Hepatocyte (in vitro differentiated cells): ENCODE results near the gene ARHGAP22. TPM values are rescaled to one million over a fixed set of nuclear protein-coding genes. Genes with fewer than 3 reads are reported as not detected.
A peak's percentile ranks its signal among the peaks of the same experiment; 100 is the strongest.

ENCODE experiments used
- DNase-seq: peaks from one replicate; pipeline ENCODE4 v3.0.0-alpha.2; 2016; ENCODE audit warnings: low spot score
- H2AFZ ChIP-seq: fragments of 200-600 bp; sonication (generic); 2 replicates; pipeline ENCODE4 v1.6.0; 2016; ENCODE audit warnings: antibody characterized with exemption, mild to moderate bottlenecking
- H3K27ac ChIP-seq: fragments of 200-600 bp; sonication (generic); 2 replicates; pipeline ENCODE4 v1.5.1; 2016; ENCODE audit warnings: mild to moderate bottlenecking
- H3K27me3 ChIP-seq: fragments of 200-600 bp; sonication (generic); 2 replicates; pipeline ENCODE4 v1.6.1; 2016
- H3K36me3 ChIP-seq: fragments of 200-600 bp; sonication (generic); replicated peaks from 2 replicates; pipeline ENCODE4 v1.5.1; 2016; ENCODE audit warnings: low read depth; ENCODE audit not compliant: insufficient read depth
- H3K4me1 ChIP-seq: fragments of 200-600 bp; sonication (generic); 2 replicates; pipeline ENCODE4 v1.5.1; 2016; ENCODE audit warnings: mild to moderate bottlenecking, moderate library complexity; ENCODE audit not compliant: insufficient read depth
- H3K4me2 ChIP-seq: fragments of 200-600 bp; sonication (generic); 2 replicates; pipeline ENCODE4 v1.6.0; 2016
- H3K4me3 ChIP-seq: fragments of 200-600 bp; sonication (generic); 2 replicates; pipeline ENCODE4 v1.5.1; 2016; ENCODE audit warnings: mild to moderate bottlenecking
- H3K79me2 ChIP-seq: fragments of 200-600 bp; sonication (generic); 2 replicates; pipeline ENCODE4 v1.6.0; 2017; ENCODE audit warnings: mild to moderate bottlenecking
- H3K9me2 ChIP-seq: fragments of 200-600 bp; sonication (generic); replicated peaks from 2 replicates; pipeline ENCODE4 v1.6.0; 2017; ENCODE audit warnings: mild to moderate bottlenecking; ENCODE audit not compliant: insufficient read depth
- H3K9me3 ChIP-seq: fragments of 200-600 bp; sonication (generic); 2 replicates; pipeline ENCODE4 v1.5.1; 2016; ENCODE audit warnings: low read depth, mild to moderate bottlenecking
- H4K20me1 ChIP-seq: fragments of 200-600 bp; sonication (generic); 2 replicates; pipeline ENCODE4 v1.6.0; 2016; ENCODE audit warnings: mild to moderate bottlenecking; ENCODE audit not compliant: insufficient read depth, poor library complexity, severe bottlenecking
- CTCF ChIP-seq: fragments of 200-600 bp; sonication (generic); IDR thresholded peaks from 2 replicates; pipeline ENCODE4 v1.5.1; 2016; ENCODE audit warnings: antibody characterized with exemption, mild to moderate bottlenecking; ENCODE audit not compliant: poor library complexity
- EZH2 ChIP-seq: fragments of 200-600 bp; sonication (generic); IDR thresholded peaks from 2 replicates; pipeline ENCODE4 v1.6.1; 2016; ENCODE audit warnings: antibody characterized with exemption, mild to moderate bottlenecking, borderline replicate concordance
- EZH2phosphoT487 ChIP-seq: fragments of 200-600 bp; sonication (generic); IDR thresholded peaks from one replicate; pipeline ENCODE4 v1.6.1; 2018; ENCODE audit warnings: antibody characterized with exemption, mild to moderate bottlenecking, low read depth, moderate library complexity; ENCODE audit not compliant: unreplicated experiment, severe bottlenecking
- WGBS: methylation state at CpG from one replicate; pipeline ENCODE4 v1.1.6; 2016; ENCODE audit warnings: low lambda C conversion rate; ENCODE audit errors: missing lambda C conversion rate; 5-methylcytosine and 5-hydroxymethylcytosine counted together
- polyA plus RNA-seq: library from polyadenylated mRNA; unstranded; fragments of >200 nt; fragmentation: Nextera tagmentation; extraction: Ambion mirVana; gene quantifications from 2 replicates; pipeline ENCODE4 v1.2.1, GENCODE V29; 2016
- total RNA-seq: library from RNA; depleted of rRNA; stranded (reverse); fragments of >200 nt; gene quantifications from 2 replicates; pipeline ENCODE4 v1.2.3, GENCODE V29; 2014

ARHGAP22 gene
- total and polyA plus RNA-seq, 2 experiments from 2014 or later: 1.7 to 1.8 TPM

- Histone ChIP-seq H3K4me2 (no peak overlapping the region), H3K27ac (no peak overlapping the region), H3K9me2 (no peaks in the 10 kb centered on the region), H3K4me3 (no peak overlapping the region), H3K9me3 (no peaks in the 10 kb centered on the region), H3K79me2 (no peaks in the 10 kb centered on the region), H3K36me3 (no peaks in the 10 kb centered on the region), H3K4me1 (no peaks in the 10 kb centered on the region), H3K27me3 (no peaks in the 10 kb centered on the region), H4K20me1 (no peaks in the 10 kb centered on the region), H2AFZ (no peak overlapping the region)
- TF ChIP-seq EZH2phosphoT487 (no peak), CTCF (no peak), EZH2 (no peak)
- 92% methylated on average over 13 of the region's 13 CpGs for WGBS
- DNase-seq: no peak
Observed at GRCh38 chr10:48552946-48553564, 51.8 kb downstream of the ARHGAP22 start.

GRCh38 chr10:48551861-48552591 is 52.8 kb downstream of the ARHGAP22 start:
- Histone ChIP-seq H3K4me1 (no peaks in the 10 kb centered on the region), H3K27me3 (no peaks in the 10 kb centered on the region), H3K36me3 (no peaks in the 10 kb centered on the region), H3K79me2 (no peaks in the 10 kb centered on the region), H3K4me3 (no peak overlapping the region), H3K9me3 (no peaks in the 10 kb centered on the region), H3K4me2 (no peak overlapping the region), H4K20me1 (no peaks in the 10 kb centered on the region), H3K27ac (no peak overlapping the region), H2AFZ (no peak overlapping the region), H3K9me2 (no peaks in the 10 kb centered on the region)
- TF ChIP-seq CTCF: peak; percentile 86
- no peak for TF ChIP-seq EZH2
- 77% methylated on average over 7 of the region's 7 CpGs for WGBS
- peak; percentile 57 for DNase-seq

- no peak overlapping the region for H3K27ac ChIP-seq
Observed at GRCh38 chr10:48550977-48551376, 53.9 kb downstream of the ARHGAP22 start.

More at GRCh38 chr10:48550977-48551376, 53.9 kb downstream of the ARHGAP22 start:
- Histone ChIP-seq H3K4me1 (no peaks in the 10 kb centered on the region), H3K36me3 (no peaks in the 10 kb centered on the region), H2AFZ (no peak overlapping the region), H3K4me3 (no peak overlapping the region), H3K27me3 (no peaks in the 10 kb centered on the region), H3K4me2 (no peak overlapping the region), H3K79me2 (no peaks in the 10 kb centered on the region), H4K20me1 (no peaks in the 10 kb centered on the region), H3K9me3 (no peaks in the 10 kb centered on the region), H3K9me2 (no peaks in the 10 kb centered on the region)
- 71% methylated on average over 3 of the region's 3 CpGs for WGBS
- no peak for TF ChIP-seq CTCF
- TF ChIP-seq EZH2phosphoT487: no peak
- TF ChIP-seq EZH2: no peak
- DNase-seq: no peak
